Measurements from ENCODE around the gene TEX36. TPM values are rescaled to one million over a fixed set of nuclear protein-coding genes. Genes with fewer than 3 reads are reported as not detected.

The TEX36 gene
- total RNA-seq, 4 donors from 2014 or later, result not detected

- no peak overlapping the region for H3K27ac ChIP-seq
- DNase-seq, result no peak
- TF ChIP-seq POLR2A (IDR thresholded peaks at IDR 0.05) (no peak), CTCF (IDR thresholded peaks at IDR 0.05) (no peak)
- H3K27me3 ChIP-seq, result no peaks in the 10 kb centered on the region
- intact Hi-C loops (cut with DNase I), result no loop called here
- 65 to 73% methylated on average over 5 of the region's 5 CpGs for WGBS, 2 donors
- H3K9me3 ChIP-seq, result no peaks in the 10 kb centered on the region
- no peaks in the 10 kb centered on the region for H3K36me3 ChIP-seq
- H3K4me3 ChIP-seq (replicated peaks in 1 of 3), result no peak overlapping the region
- H3K4me1 ChIP-seq, result no peaks in the 10 kb centered on the region
These were observed 1.6 kb upstream of the TEX36 start for GRCh38 chr10:125684581-125684980.

GRCh38 chr10:125683821-125684220, 858 bp upstream of the TEX36 start:
- H3K27me3 ChIP-seq, result no peaks in the 10 kb centered on the region
- H3K9me3 ChIP-seq, result no peaks in the 10 kb centered on the region
- H3K4me1 ChIP-seq, result no peaks in the 10 kb centered on the region
- no peak overlapping the region for H3K27ac ChIP-seq
- no peak for DNase-seq
- no peaks in the 10 kb centered on the region for H3K36me3 ChIP-seq
- intact Hi-C loops (cut with DNase I), result no loop called here
- TF ChIP-seq CTCF (IDR thresholded peaks at IDR 0.05) (no peak), POLR2A (IDR thresholded peaks at IDR 0.05) (no peak)
- H3K4me3 ChIP-seq (replicated peaks in 1 of 3), result no peak overlapping the region
- WGBS, 2 donors, result 66 to 80% methylated on average over 7 of the region's 7 CpGs

- Histone ChIP-seq H3K27ac (no peak overlapping the region), H3K4me1 (no peaks in the 10 kb centered on the region), H3K36me3 (no peaks in the 10 kb centered on the region), H3K4me3 (replicated peaks in 1 of 3) (no peak overlapping the region), H3K9me3 (peaks cover 4% of the 10 kb centered on the region), H3K27me3 (no peaks in the 10 kb centered on the region)
- TF ChIP-seq POLR2A (IDR thresholded peaks at IDR 0.05) (no peak), CTCF (IDR thresholded peaks at IDR 0.05) (no peak)
- intact Hi-C loops (cut with DNase I), result no loop called here
- 68% methylated on average over 11 of the region's 11 CpGs for WGBS, 2 donors
- DNase-seq, result no peak
These were observed 3.5 kb downstream of the TEX36 start for GRCh38 chr10:125679436-125679835.

GRCh38 chr10:125672884-125673283, 10.1 kb downstream of the TEX36 start:
- no peak overlapping the region for H3K27ac ChIP-seq
- WGBS, 2 donors, result 89 to 90% methylated on average over 1 of the region's 1 CpG
- H3K9me3 ChIP-seq, result peaks cover 4% of the 10 kb centered on the region
- no peak for DNase-seq
- H3K4me3 ChIP-seq (replicated peaks in 1 of 3), result no peak overlapping the region
- intact Hi-C loops (cut with DNase I), result no loop called here
- H3K4me1 ChIP-seq, result no peaks in the 10 kb centered on the region
- no peak for TF ChIP-seq POLR2A (IDR thresholded peaks at IDR 0.05)
- TF ChIP-seq CTCF (IDR thresholded peaks at IDR 0.05), result no peak
- H3K27me3 ChIP-seq, result no peaks in the 10 kb centered on the region
- no peaks in the 10 kb centered on the region for H3K36me3 ChIP-seq

- H3K36me3 ChIP-seq, result no peaks in the 10 kb centered on the region
- H3K4me1 ChIP-seq, result no peaks in the 10 kb centered on the region
- intact Hi-C loops (cut with DNase I), result no loop called here
- H3K9me3 ChIP-seq, result no peaks in the 10 kb centered on the region
- H3K4me3 ChIP-seq (replicated peaks in 1 of 3), result no peak overlapping the region
- TF ChIP-seq POLR2A (IDR thresholded peaks at IDR 0.05), result no peak
- TF ChIP-seq CTCF (IDR thresholded peaks at IDR 0.05), result no peak
- no peaks in the 10 kb centered on the region for H3K27me3 ChIP-seq
- H3K27ac ChIP-seq, result no peak overlapping the region
- 83% methylated on average over 2 of the region's 2 CpGs for WGBS, 2 donors
- DNase-seq, result no peak
These were observed 20.4 kb downstream of the TEX36 start for GRCh38 chr10:125662584-125662983.

Data from thyroid gland (tissue), 4 donors.